Stimulated activated CD8-positive, alpha-beta memory T cell treated with anti-CD3 and anti-CD28 coated beads, Interleukin-15, amount 100 ng/mL, for 48 hours (primary cell): ENCODE measurements around the gene CD79B.
A peak's percentile ranks its signal among the peaks of the same experiment; 100 is the strongest.
"Not testable (repeated sequence)": the region's sequence is repeated elsewhere in the genome, so short reads cannot be mapped to it uniquely, and the experiment has no call there.

Experiments
- DNase-seq, 2 donors: peaks; one replicate each; pipeline ENCODE4 v3.0.0-alpha.2; 2020; ENCODE audit warnings: low read depth in 2 of 2

Gene CD79B

GRCh38 chr17:63911041-63911635, 21.0 kb downstream of the CD79B start, which contains the start of gene CSHL1:
TSS of gene CSHL1 (minus strand) at chr17:63911258. CDS start at chr17:63911196, 62 bp downstream.
- no peak for DNase-seq

GRCh38 chr17:63910096-63910495, 22.0 kb downstream of the CD79B start:
- no peak for DNase-seq

- not testable (repeated sequence) for DNase-seq
Measured at GRCh38 chr17:63909586-63909985, 22.5 kb downstream of the CD79B start.

GRCh38 chr17:63907161-63907778, 24.9 kb downstream of the CD79B start:
- DNase-seq: not testable (repeated sequence)

- not testable (repeated sequence) for DNase-seq
Measured at GRCh38 chr17:63904796-63905195, 27.3 kb downstream of the CD79B start.

- DNase-seq: not testable (repeated sequence)
Measured at GRCh38 chr17:63903787-63904201, 28.3 kb downstream of the CD79B start.

- not testable (repeated sequence) for DNase-seq
Measured at GRCh38 chr17:63901971-63902370, 30.2 kb downstream of the CD79B start.

GRCh38 chr17:63898899-63899798, 33.0 kb downstream of the CD79B start:
- peak; percentile 13 to 39 for DNase-seq

GRCh38 chr17:63896524-63897354, 35.4 kb downstream of the CD79B start, which contains the start of gene CSH1:
TSS of gene CSH1 (minus strand) at chr17:63896574. CDS start at chr17:63896511, 63 bp downstream.
- not testable (repeated sequence) for DNase-seq

- DNase-seq: not testable (repeated sequence)
Measured at GRCh38 chr17:63894821-63895220, 37.3 kb downstream of the CD79B start.

- DNase-seq: not testable (repeated sequence)
Measured at GRCh38 chr17:63894021-63894420, 38.1 kb downstream of the CD79B start.

- not testable (repeated sequence) for DNase-seq
Measured at GRCh38 chr17:63892316-63893037, 39.7 kb downstream of the CD79B start.

- DNase-seq: not testable (repeated sequence)
Measured at GRCh38 chr17:63889026-63889848, 42.9 kb downstream of the CD79B start.

GRCh38 chr17:63885119-63885518, 47.0 kb downstream of the CD79B start:
- not testable (repeated sequence) for DNase-seq

- not testable (repeated sequence) for DNase-seq
Measured at GRCh38 chr17:63882626-63883126, 49.5 kb downstream of the CD79B start.

GRCh38 chr17:63881935-63882601, 50.1 kb downstream of the CD79B start, which contains the start of gene GH2:
TSS of gene GH2 (minus strand) at chr17:63881944. CDS start at chr17:63881801, 143 bp downstream.
- DNase-seq: peak in 1 of 2 donors; percentile 20

GRCh38 chr17:63881337-63881736, 50.8 kb downstream of the CD79B start:
- not testable (repeated sequence) for DNase-seq

GRCh38 chr17:63880706-63881105, 51.4 kb downstream of the CD79B start:
- no peak for DNase-seq
